ENCODE results near the gene TCEA2.

TCEA2 gene

DNA sequence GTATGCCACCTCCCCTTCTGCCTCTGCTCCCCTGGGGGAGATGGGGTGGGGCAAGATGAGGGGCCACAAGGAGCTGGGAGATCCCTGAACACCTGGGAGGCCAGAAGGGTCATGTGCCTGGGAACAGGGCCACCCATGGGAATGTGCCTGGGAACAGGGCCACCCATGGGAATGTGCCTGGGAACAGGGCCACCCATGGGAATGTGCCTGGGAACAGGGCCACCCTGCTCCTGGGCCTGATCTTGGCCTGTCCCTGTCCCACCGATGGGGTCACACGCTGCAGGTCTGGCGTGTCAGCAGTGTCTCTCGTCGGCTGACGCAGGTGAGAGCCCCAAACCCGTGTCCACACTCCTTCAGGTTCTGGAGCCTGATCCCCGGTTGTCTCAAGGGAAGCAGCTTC lies 12.0 kb downstream of the TCEA2 start:
- no peak for DNase-seq (ENCODE audit: low read depth)
- in situ Hi-C loops (cut with HindIII; ENCODE audit: low sequenced_read_pairs), result no loop called here
- H3K4me3 ChIP-seq (ENCODE audit: low read depth, low read length), result no peak overlapping the region
- TF ChIP-seq, protein P1, sequence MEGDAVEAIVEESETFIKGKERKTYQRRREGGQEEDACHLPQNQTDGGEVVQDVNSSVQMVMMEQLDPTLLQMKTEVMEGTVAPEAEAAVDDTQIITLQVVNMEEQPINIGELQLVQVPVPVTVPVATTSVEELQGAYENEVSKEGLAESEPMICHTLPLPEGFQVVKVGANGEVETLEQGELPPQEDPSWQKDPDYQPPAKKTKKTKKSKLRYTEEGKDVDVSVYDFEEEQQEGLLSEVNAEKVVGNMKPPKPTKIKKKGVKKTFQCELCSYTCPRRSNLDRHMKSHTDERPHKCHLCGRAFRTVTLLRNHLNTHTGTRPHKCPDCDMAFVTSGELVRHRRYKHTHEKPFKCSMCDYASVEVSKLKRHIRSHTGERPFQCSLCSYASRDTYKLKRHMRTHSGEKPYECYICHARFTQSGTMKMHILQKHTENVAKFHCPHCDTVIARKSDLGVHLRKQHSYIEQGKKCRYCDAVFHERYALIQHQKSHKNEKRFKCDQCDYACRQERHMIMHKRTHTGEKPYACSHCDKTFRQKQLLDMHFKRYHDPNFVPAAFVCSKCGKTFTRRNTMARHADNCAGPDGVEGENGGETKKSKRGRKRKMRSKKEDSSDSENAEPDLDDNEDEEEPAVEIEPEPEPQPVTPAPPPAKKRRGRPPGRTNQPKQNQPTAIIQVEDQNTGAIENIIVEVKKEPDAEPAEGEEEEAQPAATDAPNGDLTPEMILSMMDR (IDR thresholded peaks at IDR 0.05; ENCODE audit: low read depth, low read length, missing control alignments), result no peak

DNA sequence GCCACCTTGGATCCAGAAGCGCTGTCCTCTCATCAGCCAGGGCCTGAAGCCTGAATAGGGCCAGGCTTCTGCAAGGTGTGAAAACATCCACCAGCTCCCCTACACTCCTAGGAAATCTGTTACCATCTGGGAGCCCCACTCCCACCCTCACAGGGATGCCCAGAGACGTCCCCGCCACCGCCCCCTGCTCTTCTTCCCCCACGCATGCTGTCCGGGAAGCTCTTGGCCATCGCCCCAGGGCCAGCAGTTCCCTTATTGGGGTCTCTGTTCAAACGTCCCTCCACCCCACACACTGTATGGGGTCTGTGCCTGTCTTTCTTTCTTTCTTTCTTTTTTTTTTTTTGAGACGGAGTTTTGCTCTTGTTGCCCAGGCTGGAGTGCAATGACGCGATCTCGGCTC lies 12.6 kb downstream of the TCEA2 start:
- DNase-seq (ENCODE audit: low read depth), result no peak
- TF ChIP-seq, protein P1 (IDR thresholded peaks at IDR 0.05; ENCODE audit: low read depth, low read length, missing control alignments), result no peak
- H3K4me3 ChIP-seq (ENCODE audit: low read depth, low read length), result no peak overlapping the region
- in situ Hi-C loops (cut with HindIII; ENCODE audit: low sequenced_read_pairs), result no loop called here

DNA sequence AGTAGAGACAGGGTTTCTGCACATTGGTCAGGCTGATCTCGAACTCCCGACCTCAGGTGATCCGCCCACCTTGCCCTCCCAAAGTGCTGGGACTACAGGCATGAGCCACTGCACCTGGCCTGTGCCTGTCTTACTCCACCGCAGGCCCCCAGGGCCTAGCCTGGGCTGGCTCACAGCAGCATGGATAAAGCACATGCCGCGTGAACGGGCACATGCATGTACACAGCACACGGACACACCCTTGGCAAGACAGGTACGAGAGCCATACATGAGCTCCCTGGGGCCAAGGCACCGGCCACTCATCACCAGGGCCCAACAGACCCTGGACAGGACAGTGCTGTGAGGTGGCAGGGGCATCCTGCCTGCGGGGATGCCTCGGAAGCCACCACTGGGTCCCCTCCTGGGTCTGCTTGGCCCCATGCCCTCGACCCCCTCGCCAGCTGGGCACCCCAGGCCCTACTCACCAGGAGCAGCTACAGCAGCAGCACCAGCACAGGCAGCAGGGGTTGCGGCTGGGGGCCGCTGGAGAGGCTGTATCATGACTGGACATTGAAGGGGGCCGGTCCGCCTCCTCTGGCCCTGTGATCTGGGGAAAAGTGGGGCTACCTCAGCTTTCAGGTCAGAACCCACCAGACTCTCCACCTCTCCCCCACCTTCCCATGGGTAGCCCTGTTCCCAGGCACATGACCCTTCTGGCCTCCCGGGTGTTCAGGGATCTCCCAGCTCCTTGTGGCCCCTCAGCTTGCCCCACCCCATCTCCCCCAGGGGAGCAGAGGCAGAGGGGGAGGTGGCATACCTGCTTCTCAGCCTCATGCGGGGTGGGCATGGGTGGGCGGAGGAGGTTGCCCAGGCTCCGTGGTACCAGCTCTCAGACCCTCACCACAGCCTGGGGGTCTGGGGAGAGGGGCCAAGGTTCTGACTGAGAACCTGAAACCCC lies 13.3 kb downstream of the TCEA2 start:
- TF ChIP-seq, protein P1 (IDR thresholded peaks at IDR 0.05; ENCODE audit: low read depth, low read length, missing control alignments), result no peak
- in situ Hi-C loops (cut with HindIII; ENCODE audit: low sequenced_read_pairs), result no loop called here
- no peak for DNase-seq (ENCODE audit: low read depth)
- no peak overlapping the region for H3K4me3 ChIP-seq (ENCODE audit: low read depth, low read length)

DNA sequence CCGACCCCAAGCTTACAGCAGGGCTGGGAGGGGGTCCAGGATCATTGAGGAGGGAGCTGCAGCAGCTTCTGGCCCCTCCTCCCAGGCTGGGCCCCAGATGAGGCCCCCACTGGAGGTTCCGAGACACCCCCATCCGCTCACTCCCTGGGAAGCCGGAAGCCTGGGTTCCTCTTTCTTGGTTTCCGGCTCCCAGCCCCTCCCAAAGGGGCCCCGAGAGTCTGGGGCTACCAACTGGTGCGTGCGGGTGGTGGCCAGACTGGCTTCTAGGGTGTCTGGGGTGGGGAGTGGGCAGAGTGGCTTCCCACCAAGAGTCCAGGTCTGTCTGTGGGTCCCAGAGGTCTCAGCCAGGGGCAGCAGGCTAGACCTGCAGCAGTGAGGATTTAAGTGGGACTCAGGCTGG lies 14.1 kb downstream of the TCEA2 start:
- no peak for DNase-seq (ENCODE audit: low read depth)
- TF ChIP-seq, protein P1 (IDR thresholded peaks at IDR 0.05; ENCODE audit: low read depth, low read length, missing control alignments), result no peak
- in situ Hi-C loops (cut with HindIII; ENCODE audit: low sequenced_read_pairs), result no loop called here
- no peak overlapping the region for H3K4me3 ChIP-seq (ENCODE audit: low read depth, low read length)

DNA sequence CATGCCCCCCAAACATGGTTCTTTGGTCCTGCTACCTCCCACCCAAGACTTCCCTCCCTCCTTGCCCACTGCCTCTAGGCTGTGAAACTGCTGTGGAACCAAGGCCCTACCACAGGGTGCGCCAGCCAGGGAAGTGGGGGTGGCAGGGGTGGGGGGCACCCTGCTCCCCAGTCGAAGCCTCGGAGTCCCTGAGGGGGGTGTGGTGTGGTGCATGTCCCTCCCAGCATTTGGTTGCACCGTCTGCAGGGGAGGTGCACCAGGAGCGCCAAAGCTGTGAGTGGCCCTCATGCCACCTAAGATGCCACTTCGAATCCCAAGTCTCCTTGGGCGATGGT lies 14.5 kb downstream of the TCEA2 start:
- H3K4me3 ChIP-seq (ENCODE audit: low read depth, low read length), result no peak overlapping the region
- DNase-seq (ENCODE audit: low read depth), result no peak
- in situ Hi-C loops (cut with HindIII; ENCODE audit: low sequenced_read_pairs), result no loop called here
- TF ChIP-seq, protein P1 (IDR thresholded peaks at IDR 0.05; ENCODE audit: low read depth, low read length, missing control alignments), result no peak

DNA sequence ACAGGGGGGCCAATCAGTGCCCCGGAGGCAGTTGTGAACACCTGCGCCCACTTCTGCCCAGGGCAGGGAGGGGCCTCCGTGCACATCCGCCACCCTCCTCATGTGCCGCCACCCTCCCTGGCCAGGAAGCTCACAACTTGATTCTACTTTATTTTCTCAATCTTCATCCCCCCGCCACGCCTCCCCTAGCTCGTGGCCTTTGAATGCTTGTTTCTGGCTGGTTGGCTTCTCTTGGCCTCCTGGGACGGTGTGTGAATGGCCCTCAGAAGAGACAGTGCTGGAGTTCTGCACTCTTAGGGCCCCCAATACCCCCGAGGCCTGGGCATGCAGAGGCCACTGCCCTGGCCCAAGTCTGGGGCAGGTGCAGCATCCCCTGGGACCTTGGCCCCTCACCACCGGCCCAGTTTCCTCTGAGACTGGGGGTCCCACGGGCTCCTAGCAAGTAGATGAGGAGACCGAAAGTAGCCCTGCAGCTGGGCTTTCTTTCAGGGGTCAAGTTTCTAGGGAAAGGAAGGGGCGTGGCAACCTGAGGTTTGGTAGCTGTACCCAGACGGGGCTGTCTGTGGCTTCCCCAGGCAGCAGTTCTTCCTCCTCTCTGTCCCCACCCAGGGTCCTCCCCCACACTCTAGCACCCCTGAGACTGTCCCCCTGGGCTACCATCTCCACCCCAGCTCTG lies 15.0 kb downstream of the TCEA2 start:
- peak overlapping the region; percentile 60 for H3K4me3 ChIP-seq (ENCODE audit: low read depth, low read length)
- TF ChIP-seq, protein P1 (IDR thresholded peaks at IDR 0.05; ENCODE audit: low read depth, low read length, missing control alignments), result no peak
- in situ Hi-C loops (cut with HindIII; ENCODE audit: low sequenced_read_pairs), result no loop called here
- no peak for DNase-seq (ENCODE audit: low read depth)
